ENCODE data around the gene PIPOX. TPM values are rescaled to one million over a fixed set of nuclear protein-coding genes. Genes with fewer than 3 reads are reported as not detected.
A peak's percentile ranks its signal among the peaks of the same experiment; 100 is the strongest.

PIPOX gene
- total RNA-seq, 1 donor from 2014 or later = 1.8 TPM

- Histone ChIP-seq H3K9me3 (ENCODE audit: insufficient read depth, low read depth, low read length) (no peaks in the 10 kb centered on the region), H3K4me2 (ENCODE audit: low read length) (no peak overlapping the region), H3K36me3 (ENCODE audit: insufficient read depth, low read length) (no peaks in the 10 kb centered on the region), H3K79me2 (ENCODE audit: insufficient read depth, low read length) (no peaks in the 10 kb centered on the region), H3K4me3 (ENCODE audit: insufficient read depth, low read depth, low read length) (no peak overlapping the region), H3K27me3 (ENCODE audit: insufficient read depth, low read length) (peaks cover 43% of the 10 kb centered on the region), H2AFZ (ENCODE audit: low read depth, low read length) (no peak overlapping the region), H3K9ac (ENCODE audit: low read length) (no peak overlapping the region), H4K20me1 (ENCODE audit: insufficient read depth, low read length) (peaks cover 2% of the 10 kb centered on the region), H3K4me1 (ENCODE audit: insufficient read depth, low read length) (peaks cover 2% of the 10 kb centered on the region), H3K27ac (ENCODE audit: low read depth, low read length) (no peak overlapping the region)
- TF ChIP-seq, protein P1, sequence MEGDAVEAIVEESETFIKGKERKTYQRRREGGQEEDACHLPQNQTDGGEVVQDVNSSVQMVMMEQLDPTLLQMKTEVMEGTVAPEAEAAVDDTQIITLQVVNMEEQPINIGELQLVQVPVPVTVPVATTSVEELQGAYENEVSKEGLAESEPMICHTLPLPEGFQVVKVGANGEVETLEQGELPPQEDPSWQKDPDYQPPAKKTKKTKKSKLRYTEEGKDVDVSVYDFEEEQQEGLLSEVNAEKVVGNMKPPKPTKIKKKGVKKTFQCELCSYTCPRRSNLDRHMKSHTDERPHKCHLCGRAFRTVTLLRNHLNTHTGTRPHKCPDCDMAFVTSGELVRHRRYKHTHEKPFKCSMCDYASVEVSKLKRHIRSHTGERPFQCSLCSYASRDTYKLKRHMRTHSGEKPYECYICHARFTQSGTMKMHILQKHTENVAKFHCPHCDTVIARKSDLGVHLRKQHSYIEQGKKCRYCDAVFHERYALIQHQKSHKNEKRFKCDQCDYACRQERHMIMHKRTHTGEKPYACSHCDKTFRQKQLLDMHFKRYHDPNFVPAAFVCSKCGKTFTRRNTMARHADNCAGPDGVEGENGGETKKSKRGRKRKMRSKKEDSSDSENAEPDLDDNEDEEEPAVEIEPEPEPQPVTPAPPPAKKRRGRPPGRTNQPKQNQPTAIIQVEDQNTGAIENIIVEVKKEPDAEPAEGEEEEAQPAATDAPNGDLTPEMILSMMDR (IDR thresholded peaks at IDR 0.05; ENCODE audit: insufficient read depth, low read depth, low read length) = no peak
- TF ChIP-seq EZH2 (IDR thresholded peaks at IDR 0.05; ENCODE audit: insufficient read depth, low read length) = no peak
- Mint-ChIP-seq H3K36me3 (ENCODE audit: low read depth, unreplicated experiment) (peaks cover 2% of the 10 kb centered on the region), H3K4me1 (ENCODE audit: low read depth, unreplicated experiment) (peaks cover 11% of the 10 kb centered on the region), H3K4me3 (ENCODE audit: unreplicated experiment) (no peak overlapping the region), H3K9me3 (ENCODE audit: unreplicated experiment) (peaks cover 2% of the 10 kb centered on the region), H3K27ac (ENCODE audit: unreplicated experiment) (no peak overlapping the region), H3K27me3 (ENCODE audit: low read depth, unreplicated experiment) (peaks cover 58% of the 10 kb centered on the region)
- FAIRE-seq (no peak), DNase-seq (ENCODE audit: low read depth) (peak; percentile 33)
Observed at GRCh38 chr17:29007860-29008455, 35.0 kb upstream of the PIPOX start.

- H3K27ac Mint-ChIP-seq (ENCODE audit: unreplicated experiment) = no peak overlapping the region
- H3K4me1 Mint-ChIP-seq (ENCODE audit: low read depth, unreplicated experiment) = peaks cover 11% of the 10 kb centered on the region
- no peak overlapping the region for H3K4me3 ChIP-seq (ENCODE audit: insufficient read depth, low read depth, low read length)
- peaks cover 2% of the 10 kb centered on the region for H3K4me1 ChIP-seq (ENCODE audit: insufficient read depth, low read length)
- no peak overlapping the region for H2AFZ ChIP-seq (ENCODE audit: low read depth, low read length)
- H3K27me3 Mint-ChIP-seq (ENCODE audit: low read depth, unreplicated experiment) = peaks cover 53% of the 10 kb centered on the region
- DNase-seq (ENCODE audit: low read depth) = no peak
- H3K9ac ChIP-seq (ENCODE audit: low read length) = no peak overlapping the region
- peaks cover 42% of the 10 kb centered on the region for H3K27me3 ChIP-seq (ENCODE audit: insufficient read depth, low read length)
- H3K36me3 ChIP-seq (ENCODE audit: insufficient read depth, low read length) = no peaks in the 10 kb centered on the region
- H3K27ac ChIP-seq (ENCODE audit: low read depth, low read length) = no peak overlapping the region
- H3K79me2 ChIP-seq (ENCODE audit: insufficient read depth, low read length) = no peaks in the 10 kb centered on the region
- FAIRE-seq = no peak
- no peak overlapping the region for H3K4me2 ChIP-seq (ENCODE audit: low read length)
- no peak overlapping the region for H3K4me3 Mint-ChIP-seq (ENCODE audit: unreplicated experiment)
- H4K20me1 ChIP-seq (ENCODE audit: insufficient read depth, low read length) = peaks cover 2% of the 10 kb centered on the region
- peaks cover 2% of the 10 kb centered on the region for H3K9me3 Mint-ChIP-seq (ENCODE audit: unreplicated experiment)
- TF ChIP-seq, protein P1 (IDR thresholded peaks at IDR 0.05; ENCODE audit: insufficient read depth, low read depth, low read length) = no peak
- no peak for TF ChIP-seq EZH2 (IDR thresholded peaks at IDR 0.05; ENCODE audit: insufficient read depth, low read length)
- H3K9me3 ChIP-seq (ENCODE audit: insufficient read depth, low read depth, low read length) = no peaks in the 10 kb centered on the region
- H3K36me3 Mint-ChIP-seq (ENCODE audit: low read depth, unreplicated experiment) = peaks cover 2% of the 10 kb centered on the region
Observed at GRCh38 chr17:29008591-29008990, 34.4 kb upstream of the PIPOX start.

GRCh38 chr17:29010129-29010528 is 32.8 kb upstream of the PIPOX start:
- Histone ChIP-seq H3K4me3 (ENCODE audit: insufficient read depth, low read depth, low read length) (no peak overlapping the region), H3K9me3 (ENCODE audit: insufficient read depth, low read depth, low read length) (no peaks in the 10 kb centered on the region), H3K36me3 (ENCODE audit: insufficient read depth, low read length) (no peaks in the 10 kb centered on the region), H3K79me2 (ENCODE audit: insufficient read depth, low read length) (no peaks in the 10 kb centered on the region), H3K27me3 (ENCODE audit: insufficient read depth, low read length) (peaks cover 39% of the 10 kb centered on the region), H2AFZ (ENCODE audit: low read depth, low read length) (no peak overlapping the region), H4K20me1 (ENCODE audit: insufficient read depth, low read length) (no peaks in the 10 kb centered on the region), H3K27ac (ENCODE audit: low read depth, low read length) (no peak overlapping the region), H3K4me2 (ENCODE audit: low read length) (no peak overlapping the region), H3K9ac (ENCODE audit: low read length) (no peak overlapping the region), H3K4me1 (ENCODE audit: insufficient read depth, low read length) (peaks cover 2% of the 10 kb centered on the region)
- Mint-ChIP-seq H3K27ac (ENCODE audit: unreplicated experiment) (no peak overlapping the region), H3K36me3 (ENCODE audit: low read depth, unreplicated experiment) (peaks cover 2% of the 10 kb centered on the region), H3K4me3 (ENCODE audit: unreplicated experiment) (no peak overlapping the region), H3K9me3 (ENCODE audit: unreplicated experiment) (peaks cover 2% of the 10 kb centered on the region), H3K4me1 (ENCODE audit: low read depth, unreplicated experiment) (peaks cover 11% of the 10 kb centered on the region), H3K27me3 (ENCODE audit: low read depth, unreplicated experiment) (peaks cover 48% of the 10 kb centered on the region)
- TF ChIP-seq, protein P1 (IDR thresholded peaks at IDR 0.05; ENCODE audit: insufficient read depth, low read depth, low read length) = no peak
- no peak for TF ChIP-seq EZH2 (IDR thresholded peaks at IDR 0.05; ENCODE audit: insufficient read depth, low read length)
- DNase-seq (ENCODE audit: low read depth) (no peak), FAIRE-seq (no peak)

Data from astrocyte (in vitro differentiated cells and primary cell).